Measurements from ENCODE around the gene KDM5C.

DNA sequence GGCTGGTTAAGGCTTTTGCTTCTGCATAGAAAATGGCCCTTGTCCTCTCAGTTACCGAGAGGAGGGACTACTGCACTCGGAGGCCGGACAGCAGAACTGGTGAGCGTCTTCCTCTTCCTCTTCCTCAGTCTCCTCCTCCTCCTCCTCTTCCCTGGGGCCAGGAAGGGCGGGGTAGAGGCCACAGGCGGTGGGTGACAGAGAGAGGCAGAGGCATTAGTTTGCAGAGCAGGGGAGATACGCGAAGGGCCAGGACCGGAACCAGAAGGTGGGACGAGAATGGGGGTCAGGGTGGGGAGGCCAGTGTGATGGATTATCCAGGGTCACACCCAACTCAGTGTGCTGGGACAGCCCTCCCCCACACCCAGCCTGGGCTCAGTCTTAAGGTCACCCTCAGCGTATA lies 41.9 kb upstream of the KDM5C start:
- TF ChIP-seq FOXM1 (IDR thresholded peaks at IDR 0.05; ENCODE audit: borderline replicate concordance, low read depth) (no peak), USF1 (IDR thresholded peaks at IDR 0.05) (no peak), EP300 (IDR thresholded peaks at IDR 0.05; ENCODE audit: borderline replicate concordance) (no peak), CREB1 (IDR thresholded peaks at IDR 0.05; ENCODE audit: low read depth) (no peak), YY1 (IDR thresholded peaks at IDR 0.05; ENCODE audit: low read depth) (no peak), CEBPB (IDR thresholded peaks at IDR 0.05) (no peak), RAD21 (IDR thresholded peaks at IDR 0.05; ENCODE audit: low read depth) (no peak), ZBTB7A (IDR thresholded peaks at IDR 0.05; ENCODE audit: low read depth) (no peak), REST (IDR thresholded peaks at IDR 0.05; ENCODE audit: low read depth) (no peak)
